ENCODE results near the gene ODF2. TPM values are rescaled to one million over a fixed set of nuclear protein-coding genes. Genes with fewer than 3 reads are reported as not detected.

Gene ODF2
- total and polyA plus RNA-seq, 12 donors = 10.9 to 19.7 (median 14.8) TPM

- ATAC-seq = no peak
- Histone ChIP-seq H3K36me3 (no peaks in the 10 kb centered on the region), H3K9me3 (peaks cover 0 to 6% (median 0%) of the 10 kb centered on the region in 11 donors), H3K4me3 (no peak overlapping the region), H3K27me3 (no peaks in the 10 kb centered on the region), H3K4me1 (no peaks in the 10 kb centered on the region), H3K27ac (no peak overlapping the region)
- TF ChIP-seq, protein P1, sequence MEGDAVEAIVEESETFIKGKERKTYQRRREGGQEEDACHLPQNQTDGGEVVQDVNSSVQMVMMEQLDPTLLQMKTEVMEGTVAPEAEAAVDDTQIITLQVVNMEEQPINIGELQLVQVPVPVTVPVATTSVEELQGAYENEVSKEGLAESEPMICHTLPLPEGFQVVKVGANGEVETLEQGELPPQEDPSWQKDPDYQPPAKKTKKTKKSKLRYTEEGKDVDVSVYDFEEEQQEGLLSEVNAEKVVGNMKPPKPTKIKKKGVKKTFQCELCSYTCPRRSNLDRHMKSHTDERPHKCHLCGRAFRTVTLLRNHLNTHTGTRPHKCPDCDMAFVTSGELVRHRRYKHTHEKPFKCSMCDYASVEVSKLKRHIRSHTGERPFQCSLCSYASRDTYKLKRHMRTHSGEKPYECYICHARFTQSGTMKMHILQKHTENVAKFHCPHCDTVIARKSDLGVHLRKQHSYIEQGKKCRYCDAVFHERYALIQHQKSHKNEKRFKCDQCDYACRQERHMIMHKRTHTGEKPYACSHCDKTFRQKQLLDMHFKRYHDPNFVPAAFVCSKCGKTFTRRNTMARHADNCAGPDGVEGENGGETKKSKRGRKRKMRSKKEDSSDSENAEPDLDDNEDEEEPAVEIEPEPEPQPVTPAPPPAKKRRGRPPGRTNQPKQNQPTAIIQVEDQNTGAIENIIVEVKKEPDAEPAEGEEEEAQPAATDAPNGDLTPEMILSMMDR (IDR thresholded peaks at IDR 0.05) = no peak
- DNase-seq = no peak
- 95 to 97% methylated on average over 2 of the region's 2 CpGs for WGBS, 2 donors
- intact Hi-C loops (cut with DNase I) = loop anchor here in 1 of 10 donors (2.0 kb wide), 1 partner anchor 58 kb away; no protein-coding TSS in a partner anchor
These were observed 7.1 kb upstream of the ODF2 start for GRCh38 chr9:128448746-128449145.

GRCh38 chr9:128454991-128455390 lies 815 bp upstream of the ODF2 start:
- H3K36me3 ChIP-seq = peaks cover 0 to 12% (median under 1%) of the 10 kb centered on the region in 9 donors
- no peak for DNase-seq
- intact Hi-C loops (cut with DNase I) = loop anchor here in 4 of 10 donors (2.0 to 10.0 kb wide), 3 partner anchors 16 to 100 kb away; partner anchors contain the start of gene SPTAN1 (in 3 of the 4)
- TF ChIP-seq, protein P1 (IDR thresholded peaks at IDR 0.05) = no peak
- peaks cover 0 to 33% (median 15%) of the 10 kb centered on the region in 9 donors for H3K4me1 ChIP-seq
- H3K9me3 ChIP-seq = no peaks in the 10 kb centered on the region
- H3K27me3 ChIP-seq = no peaks in the 10 kb centered on the region
- no peak for ATAC-seq
- H3K27ac ChIP-seq = no peak overlapping the region
- H3K4me3 ChIP-seq = no peak overlapping the region
- 87 to 88% methylated on average over 14 of the region's 14 CpGs for WGBS, 2 donors

DNA sequence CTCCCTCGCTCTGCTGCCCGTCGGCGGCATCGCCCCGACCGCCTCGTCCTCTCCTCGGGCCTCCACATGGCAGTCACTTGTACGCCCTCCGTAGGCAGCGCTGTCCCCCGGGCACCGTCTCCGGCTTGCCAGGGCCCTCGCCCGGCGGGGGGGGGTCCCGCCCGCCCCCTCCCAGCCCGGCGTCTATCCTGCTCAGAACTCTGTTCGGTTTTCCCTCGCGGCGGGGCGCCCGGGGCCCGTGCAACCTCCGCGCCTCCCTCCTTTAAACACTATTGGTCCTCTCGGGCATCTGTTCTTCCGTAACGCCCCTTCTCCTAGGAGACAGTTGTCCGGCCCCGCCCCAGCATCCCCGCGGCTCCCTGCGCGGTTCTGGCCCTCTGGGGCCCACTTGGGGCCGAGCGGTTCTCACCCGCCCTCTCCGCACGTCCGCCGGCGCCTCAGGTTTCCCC lies 831 bp downstream of the ODF2 start:
- Histone ChIP-seq H3K9me3 (no peaks in the 10 kb centered on the region), H3K4me1 (peaks cover 0 to 33% (median 15%) of the 10 kb centered on the region in 9 donors), H3K27ac (peak overlapping the region in 9 of 10 donors; percentile 78 to 94 (median 90)), H3K27me3 (no peaks in the 10 kb centered on the region), H3K4me3 (peak overlapping the region; percentile 54 to 98 (median 87)), H3K36me3 (peaks cover 0 to 28% (median 11%) of the 10 kb centered on the region in 9 donors)
- WGBS, 2 donors = 0 to 1% methylated on average over 45 to 48 of the region's 48 CpGs
- peak; percentile 68 to 71 for DNase-seq
- ATAC-seq = peak; percentile 66 to 83 (median 74)
- intact Hi-C loops (cut with DNase I) = loop anchor here in 3 of 10 donors (5.0 to 10.0 kb wide), 2 partner anchors 96 to 98 kb away; partner anchors contain the start of gene SPTAN1 (in 3 of the 3)
- TF ChIP-seq, protein P1 (IDR thresholded peaks at IDR 0.05) = peak in 2 of 9 donors; percentile 7 to 10

DNA sequence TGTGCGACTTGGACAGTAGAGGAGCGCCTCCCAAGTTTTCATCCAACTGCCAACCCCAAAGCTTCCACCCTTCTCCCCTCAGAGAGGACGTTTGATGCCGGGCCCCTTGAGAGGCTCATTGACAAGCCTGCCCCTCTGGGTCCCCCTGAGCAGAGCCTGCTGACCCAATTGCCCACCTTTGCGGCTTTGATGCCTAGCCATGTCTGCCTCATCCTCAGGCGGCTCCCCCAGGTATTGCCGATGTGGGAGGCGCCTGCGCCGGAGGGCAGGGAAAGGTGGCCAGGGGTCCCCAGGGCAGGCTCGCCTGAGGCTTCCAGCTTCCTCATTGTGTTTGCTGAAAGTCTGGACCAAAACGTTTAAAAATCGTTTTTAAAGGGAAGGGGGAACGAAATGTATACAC lies 1.4 kb downstream of the ODF2 start:
- TF ChIP-seq, protein P1 (IDR thresholded peaks at IDR 0.05) = no peak
- Histone ChIP-seq H3K27ac (peak overlapping the region in 2 of 10 donors; percentile 89 to 90), H3K4me1 (peaks cover 0 to 33% (median 15%) of the 10 kb centered on the region in 9 donors), H3K27me3 (no peaks in the 10 kb centered on the region), H3K9me3 (no peaks in the 10 kb centered on the region), H3K4me3 (peak overlapping the region; percentile 54 to 98 (median 87)), H3K36me3 (peaks cover 0 to 34% (median 15%) of the 10 kb centered on the region in 9 donors)
- intact Hi-C loops (cut with DNase I) = loop anchor here in 3 of 10 donors (5.0 to 10.0 kb wide), 2 partner anchors 95 to 98 kb away; partner anchors contain the start of gene SPTAN1 (in 3 of the 3)
- no peak for ATAC-seq
- DNase-seq = no peak
- WGBS, 2 donors = 52 to 53% methylated on average over 14 of the region's 14 CpGs
